GM13976 (cell line): ENCODE results near the gene CCDC54.

Source experiments
- DNase-seq: peaks from one replicate; pipeline ENCODE4 v3.0.0; 2012; ENCODE audit warnings: low spot score
- in situ Hi-C: fragments of 300-500 bp; cut with MboI; formaldehyde crosslinking; loops from one replicate; pipeline ENCODE4 v1.12.0; 2022; ENCODE audit warnings: low sequenced_read_pairs, mixed read lengths, inconsistent platforms; ENCODE audit not compliant: unreplicated experiment
- TF ChIP-seq, protein P1 (sequence below): IDR thresholded peaks from 2 replicates; pipeline ENCODE4 v1.5.1; 2012; ENCODE audit warnings: borderline replicate concordance, mild to moderate bottlenecking; ENCODE audit not compliant: insufficient read depth; ENCODE audit errors: extremely low read depth, missing control alignments, control extremely low read depth

Gene CCDC54

DNA sequence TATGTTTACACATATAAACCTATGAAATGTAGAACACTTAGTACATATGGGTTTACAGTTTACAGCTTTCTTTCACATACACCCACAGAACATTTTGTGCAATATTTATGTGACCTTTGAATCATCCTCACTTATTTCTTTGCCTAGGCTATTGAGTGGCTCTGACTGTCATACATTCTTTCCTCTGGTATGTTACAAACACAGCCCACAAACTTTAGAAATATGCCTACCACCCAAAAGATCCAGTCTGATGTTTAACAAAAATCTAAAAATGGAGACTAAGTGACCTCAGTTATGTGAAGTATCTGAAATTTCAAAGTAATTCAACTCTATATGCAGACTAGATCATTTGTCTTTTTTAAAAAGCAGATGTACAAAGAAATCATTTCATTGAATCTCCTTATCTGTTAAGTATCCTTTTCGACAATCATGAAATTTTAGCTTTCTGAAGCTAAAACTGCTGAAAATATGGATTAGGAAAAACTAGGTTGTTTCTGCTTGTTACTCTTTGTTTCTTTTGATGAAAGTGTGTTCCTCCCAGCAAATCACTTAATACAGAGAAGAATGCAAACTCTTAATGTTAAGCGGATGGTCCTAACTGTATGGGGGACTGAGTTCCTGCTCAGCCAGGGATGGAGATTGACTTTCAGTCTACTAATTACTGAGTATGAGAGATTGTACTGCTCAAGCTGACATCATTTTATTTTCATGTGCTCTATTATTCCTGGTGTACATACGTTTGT, 27.7 kb downstream of the CCDC54 start:
- DNase-seq = no peak
- TF ChIP-seq, protein P1, sequence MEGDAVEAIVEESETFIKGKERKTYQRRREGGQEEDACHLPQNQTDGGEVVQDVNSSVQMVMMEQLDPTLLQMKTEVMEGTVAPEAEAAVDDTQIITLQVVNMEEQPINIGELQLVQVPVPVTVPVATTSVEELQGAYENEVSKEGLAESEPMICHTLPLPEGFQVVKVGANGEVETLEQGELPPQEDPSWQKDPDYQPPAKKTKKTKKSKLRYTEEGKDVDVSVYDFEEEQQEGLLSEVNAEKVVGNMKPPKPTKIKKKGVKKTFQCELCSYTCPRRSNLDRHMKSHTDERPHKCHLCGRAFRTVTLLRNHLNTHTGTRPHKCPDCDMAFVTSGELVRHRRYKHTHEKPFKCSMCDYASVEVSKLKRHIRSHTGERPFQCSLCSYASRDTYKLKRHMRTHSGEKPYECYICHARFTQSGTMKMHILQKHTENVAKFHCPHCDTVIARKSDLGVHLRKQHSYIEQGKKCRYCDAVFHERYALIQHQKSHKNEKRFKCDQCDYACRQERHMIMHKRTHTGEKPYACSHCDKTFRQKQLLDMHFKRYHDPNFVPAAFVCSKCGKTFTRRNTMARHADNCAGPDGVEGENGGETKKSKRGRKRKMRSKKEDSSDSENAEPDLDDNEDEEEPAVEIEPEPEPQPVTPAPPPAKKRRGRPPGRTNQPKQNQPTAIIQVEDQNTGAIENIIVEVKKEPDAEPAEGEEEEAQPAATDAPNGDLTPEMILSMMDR = no peak
- in situ Hi-C loops = no loop called here

DNA sequence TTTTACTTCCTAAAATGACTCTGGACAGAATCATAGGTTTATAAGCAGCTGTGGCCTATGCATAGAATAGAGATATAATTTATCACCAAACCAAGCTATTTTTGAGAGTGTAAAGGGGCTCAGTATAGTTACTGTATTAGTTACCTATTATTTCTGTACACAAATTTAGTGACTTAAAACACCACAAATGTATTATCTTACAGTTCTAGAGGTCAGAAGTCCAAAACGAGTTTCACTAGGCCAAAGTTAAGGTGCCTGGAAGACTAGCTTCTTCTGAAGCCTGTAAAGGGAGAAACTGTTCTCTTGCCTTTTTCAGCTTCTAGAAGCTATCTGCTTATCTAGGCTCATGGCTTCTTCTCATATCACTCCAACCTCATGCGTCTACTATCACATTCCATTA, 30.1 kb downstream of the CCDC54 start:
- TF ChIP-seq, protein P1 = no peak
- no peak for DNase-seq
- in situ Hi-C loops = no loop called here

DNA sequence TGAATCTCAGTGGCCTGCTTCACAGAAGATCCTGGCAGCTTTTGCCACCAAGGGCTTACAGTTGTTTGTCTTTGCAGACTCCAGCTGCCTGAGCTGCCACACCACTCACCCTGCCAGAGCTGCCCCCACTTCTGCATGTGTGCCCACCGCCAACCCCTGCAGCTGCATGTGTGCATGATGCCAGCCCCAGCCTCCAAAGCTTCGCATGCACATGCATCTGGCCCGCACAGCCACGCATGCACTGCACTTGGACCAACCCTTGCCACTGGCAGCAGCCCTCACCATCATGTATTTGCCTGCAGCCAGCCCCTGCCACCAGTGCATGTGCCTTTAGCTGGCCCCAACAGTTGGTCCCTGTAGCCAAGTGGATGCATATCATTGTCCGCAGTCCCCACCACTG, 31.3 kb downstream of the CCDC54 start:
- no peak for DNase-seq
- TF ChIP-seq, protein P1 = no peak
- in situ Hi-C loops = no loop called here

DNA sequence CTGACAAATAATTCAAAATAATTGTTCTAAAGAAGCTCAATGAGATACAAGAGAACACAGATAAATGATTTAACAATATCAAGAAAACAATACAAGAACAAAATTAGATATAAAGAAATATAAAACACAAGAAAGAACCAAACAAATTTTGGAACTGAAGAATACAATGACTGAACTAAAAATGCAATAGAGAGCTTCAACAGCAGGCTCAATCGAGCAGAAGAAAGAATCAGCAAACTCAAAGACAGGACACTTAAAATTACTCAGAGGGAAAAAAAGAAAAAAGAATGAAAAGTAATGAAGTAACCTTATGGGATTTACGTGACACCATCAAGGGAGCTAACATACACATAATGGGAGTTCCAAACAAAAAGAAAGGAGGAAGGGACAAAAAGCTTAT, 32.1 kb downstream of the CCDC54 start:
- in situ Hi-C loops = no loop called here
- TF ChIP-seq, protein P1 = no peak
- DNase-seq = no peak

DNA sequence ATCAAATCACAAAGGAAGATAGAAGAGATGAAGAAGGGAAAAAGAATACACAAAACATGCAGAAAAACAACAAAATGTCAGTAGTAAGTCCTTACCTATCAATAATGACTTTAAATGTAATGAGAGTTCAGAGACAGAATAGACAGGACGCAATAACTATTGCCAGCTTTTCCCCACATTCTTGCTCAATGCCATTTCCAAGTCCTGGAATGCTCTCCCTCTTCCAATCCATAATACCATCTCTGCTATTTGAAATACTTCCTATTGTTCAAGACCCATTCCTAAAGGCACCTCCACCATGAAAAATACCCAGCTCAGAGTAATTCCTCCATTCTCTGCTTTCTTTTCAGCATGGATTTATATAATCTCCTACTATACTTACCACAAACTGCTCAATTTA, 33.4 kb downstream of the CCDC54 start:
- in situ Hi-C loops = no loop called here
- TF ChIP-seq, protein P1 = no peak
- no peak for DNase-seq

DNA sequence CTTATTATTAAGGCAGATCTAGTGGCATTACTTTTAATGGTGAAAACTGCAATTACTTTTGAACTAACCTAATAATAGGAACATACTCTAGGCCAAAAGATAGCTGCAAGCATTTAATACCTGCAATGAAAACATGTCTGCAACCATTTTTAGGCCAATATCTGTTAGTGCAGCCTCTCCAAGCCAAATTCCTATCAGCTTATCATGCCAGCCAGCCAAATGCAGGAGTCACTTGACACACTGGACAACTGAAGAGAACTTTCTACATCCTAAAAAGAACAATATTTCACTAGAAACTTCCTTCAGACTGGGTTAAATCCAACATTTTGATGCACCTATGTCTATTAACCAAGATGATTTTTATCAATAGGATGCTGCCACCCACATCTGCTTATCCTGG, 33.8 kb downstream of the CCDC54 start:
- in situ Hi-C loops = no loop called here
- TF ChIP-seq, protein P1 = no peak
- DNase-seq = no peak
